Measurements from ENCODE around the gene ZCCHC7.

DNA sequence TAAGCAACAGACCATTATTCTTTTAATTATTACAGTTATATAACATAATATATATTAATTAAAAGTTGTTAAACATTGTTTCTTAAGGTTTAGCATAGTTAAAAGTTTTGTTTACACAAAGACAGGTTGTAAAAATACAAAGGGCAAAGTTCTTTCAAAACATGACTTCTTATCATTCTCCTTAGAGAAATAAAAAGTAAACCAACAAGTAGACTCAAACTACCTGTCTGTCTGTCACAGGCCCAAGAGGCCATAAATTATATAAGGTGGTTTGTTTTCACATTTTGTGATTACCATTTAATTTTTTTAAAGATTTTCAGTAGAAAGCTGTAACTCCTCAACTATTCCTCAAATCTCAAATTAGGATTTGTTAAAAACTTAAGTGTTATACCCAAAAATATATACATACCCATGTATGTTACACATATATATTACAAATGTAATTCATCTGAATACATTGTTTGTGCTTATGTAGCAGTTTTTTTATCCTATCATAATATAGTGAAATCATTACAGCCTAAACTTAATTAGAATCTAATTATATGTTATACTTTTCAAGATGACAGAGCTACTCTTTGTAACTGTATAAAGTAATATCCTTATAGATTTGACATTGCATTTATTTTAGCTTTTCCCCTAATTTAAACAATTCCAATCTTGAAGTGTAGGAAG, 208.3 kb downstream of the ZCCHC7 start:
- TF ChIP-seq SIN3A (IDR thresholded peaks at IDR 0.05; ENCODE audit: low read depth) (no peak), POLR2A (IDR thresholded peaks at IDR 0.05; ENCODE audit: borderline replicate concordance, extremely low read depth, insufficient read depth, insufficient read length) (no peak), SRF (IDR thresholded peaks at IDR 0.05; ENCODE audit: low read depth) (no peak), CTCF (IDR thresholded peaks at IDR 0.05 in 2 of 3, conservative IDR thresholded peaks at IDR 0.05 in 1 of 3; ENCODE audit: borderline replicate concordance in 1 of 3, insufficient read depth in 1 of 3, low read depth in 2 of 3, low read length in 2 of 3) (no peak)

All from HCT116 (cell line).